SU-DHL-6 (cell line): ENCODE data around the gene AIP.

Source experiments
- H2AFZ ChIP-seq: fragments of 200-600 bp; sonication (generic); 2 replicates; pipeline ENCODE4 v1.6.1; 2014; ENCODE audit warnings: low read depth, mild to moderate bottlenecking, moderate library complexity, mixed read lengths, antibody characterized with exemption, low read length; ENCODE audit not compliant: severe bottlenecking
- H3F3A ChIP-seq: fragments of 200-600 bp; shearing (Covaris generic); 2 replicates; pipeline ENCODE4 v1.6.0; 2016; ENCODE audit warnings: antibody characterized with exemption, mild to moderate bottlenecking; ENCODE audit not compliant: insufficient read depth
- H3K27ac ChIP-seq: fragments of 200-600 bp; sonication (generic); 2 replicates; pipeline ENCODE4 v1.5.1; 2016; ENCODE audit warnings: low read depth, mild to moderate bottlenecking, low read length, moderate library complexity, mixed read lengths
- H3K27me3 ChIP-seq: fragments of 200-600 bp; sonication (generic), shearing (Covaris generic); 2 replicates; pipeline ENCODE4 v1.6.0; 2014; ENCODE audit warnings: mild to moderate bottlenecking, low read length
- H3K36me3 ChIP-seq: fragments of 200-600 bp; sonication (generic); 2 replicates; pipeline ENCODE4 v1.6.1; 2014; ENCODE audit warnings: mild to moderate bottlenecking, low read length, mixed read lengths
- H3K4me2 ChIP-seq: fragments of 300-600, 200-600 bp; shearing (Covaris generic), sonication (generic); 2 replicates; pipeline ENCODE4 v1.6.0; 2014; ENCODE audit warnings: low read length, low read depth, mild to moderate bottlenecking; ENCODE audit not compliant: poor library complexity, severe bottlenecking
- H3K4me3 ChIP-seq: fragments of 200-600 bp; sonication (generic); 2 replicates; pipeline ENCODE4 v1.5.1; 2014; ENCODE audit warnings: antibody characterized with exemption, low read length, mild to moderate bottlenecking, mixed read lengths; ENCODE audit not compliant: insufficient read depth, poor library complexity, severe bottlenecking
- H3K79me2 ChIP-seq: fragments of 200-600 bp; sonication (generic); 2 replicates; pipeline ENCODE4 v1.6.1; 2014; ENCODE audit warnings: mild to moderate bottlenecking, low read length, moderate library complexity; ENCODE audit not compliant: insufficient read depth
- H3K9ac ChIP-seq: fragments of 200-600 bp; sonication (generic); 2 replicates; pipeline ENCODE4 v1.7.0; 2014; ENCODE audit warnings: mild to moderate bottlenecking, low read length
- H3K9me2 ChIP-seq: fragments of 200-600 bp; sonication (generic); replicated peaks from 2 replicates; pipeline ENCODE4 v1.6.1; 2014; ENCODE audit warnings: low read length; ENCODE audit not compliant: insufficient read depth
- H3K9me3 ChIP-seq: fragments of 200-600 bp; sonication (generic); 2 replicates; pipeline ENCODE4 v1.6.1; 2014; ENCODE audit warnings: low read length, mixed read lengths; ENCODE audit not compliant: insufficient read depth
- H4K20me1 ChIP-seq: fragments of 200-600 bp; sonication (generic); 2 replicates; pipeline ENCODE4 v1.6.1; 2014; ENCODE audit warnings: low read depth, mild to moderate bottlenecking, antibody characterized with exemption, low read length, moderate library complexity, mixed read lengths
- CTCF ChIP-seq: fragments of 200-600 bp; sonication (generic); IDR thresholded peaks from one replicate; pipeline ENCODE4 v1.5.1; 2017; ENCODE audit warnings: antibody characterized with exemption, mild to moderate bottlenecking, low read length, moderate library complexity; ENCODE audit not compliant: insufficient read depth, poor library complexity, severe bottlenecking
- EZH2phosphoT487 ChIP-seq: fragments of 200-600 bp; sonication (generic), shearing (Covaris generic); conservative IDR thresholded peaks from 2 replicates; pipeline ENCODE4 v1.6.1; 2018; ENCODE audit warnings: mild to moderate bottlenecking, antibody characterized with exemption, low read length, moderate library complexity, mixed read lengths

AIP gene

GRCh38 chr11:67525275-67525976, 42.6 kb downstream of the AIP start:
- H3K4me3 ChIP-seq: no peak overlapping the region
- no peaks in the 10 kb centered on the region for H4K20me1 ChIP-seq
- no peak overlapping the region for H2AFZ ChIP-seq
- H3K36me3 ChIP-seq: no peaks in the 10 kb centered on the region
- no peaks in the 10 kb centered on the region for H3K9me3 ChIP-seq
- H3K9me2 ChIP-seq: no peaks in the 10 kb centered on the region
- H3F3A ChIP-seq: no peaks in the 10 kb centered on the region
- H3K27ac ChIP-seq: no peak overlapping the region
- no peak overlapping the region for H3K9ac ChIP-seq
- H3K27me3 ChIP-seq: no peaks in the 10 kb centered on the region
- H3K79me2 ChIP-seq: no peaks in the 10 kb centered on the region
- TF ChIP-seq CTCF: no peak
- no peak for TF ChIP-seq EZH2phosphoT487
- H3K4me2 ChIP-seq: no peak overlapping the region

GRCh38 chr11:67528376-67528775, 45.5 kb downstream of the AIP start:
- Histone ChIP-seq H3K36me3 (no peaks in the 10 kb centered on the region), H3K79me2 (no peaks in the 10 kb centered on the region), H3F3A (no peaks in the 10 kb centered on the region), H3K27ac (no peak overlapping the region), H3K4me3 (no peak overlapping the region), H2AFZ (no peak overlapping the region), H3K27me3 (no peaks in the 10 kb centered on the region), H3K9me2 (no peaks in the 10 kb centered on the region), H3K9me3 (peaks cover 11% of the 10 kb centered on the region), H3K4me2 (no peak overlapping the region), H4K20me1 (no peaks in the 10 kb centered on the region), H3K9ac (no peak overlapping the region)
- TF ChIP-seq EZH2phosphoT487: no peak
- no peak for TF ChIP-seq CTCF

- Histone ChIP-seq H3K9me3 (peaks cover 24% of the 10 kb centered on the region), H3K9me2 (no peaks in the 10 kb centered on the region), H3K79me2 (no peaks in the 10 kb centered on the region), H3K9ac (no peak overlapping the region), H3K4me3 (no peak overlapping the region), H2AFZ (no peak overlapping the region), H3K27ac (no peak overlapping the region), H3K4me2 (no peak overlapping the region), H3K36me3 (no peaks in the 10 kb centered on the region), H4K20me1 (no peaks in the 10 kb centered on the region), H3F3A (no peaks in the 10 kb centered on the region), H3K27me3 (no peaks in the 10 kb centered on the region)
- TF ChIP-seq EZH2phosphoT487 (no peak), CTCF (no peak)
Measured at GRCh38 chr11:67530282-67530592, 47.4 kb downstream of the AIP start.
